Pancreas (tissue), 10 donors: Measurements from ENCODE around the gene FBLL1. TPM values are rescaled to one million over a fixed set of nuclear protein-coding genes. Genes with fewer than 3 reads are reported as not detected.
A peak's percentile ranks its signal among the peaks of the same experiment; 100 is the strongest.

Source experiments
- ATAC-seq, 4 donors: fragments of 200-7000 bp; cut with Tn5 transposase; one replicate each; pipeline versions ENCODE4 v1.8.0 to v1.9.1; 2020; ENCODE audit warnings: mild to moderate bottlenecking in 4 of 4, moderate library complexity in 4 of 4
- DNase-seq, 6 donors: peaks; one replicate each; pipeline ENCODE4 v3.0.0-alpha.2; 2020
- FAIRE-seq: peaks from 2 replicates; lab custom pipeline; 2012; peaks lifted over from hg19 to GRCh38; lab: Jason Lieb, UNC
- H3K27ac ChIP-seq, 4 donors: fragments of 200-600 bp; sonication (generic); 1 replicate in 3 of 4; 2 replicates in 1 of 4; pipeline versions ENCODE4 v1.5.0 to v1.8.0; 2020
- H3K27me3 ChIP-seq, 4 donors: fragments of 200-600 bp; one replicate each; pipeline ENCODE4 v1.8.0; 2021
- H3K36me3 ChIP-seq, 3 donors: fragments of 200-600 bp; sonication (generic) in 1 of 3; one replicate each; pipeline versions ENCODE4 v1.5.0 to v1.8.0; 2020 to 2021
- H3K4me1 ChIP-seq, 3 donors: fragments of 200-600 bp; one replicate each; pipeline ENCODE4 v1.8.0; 2021
- H3K4me3 ChIP-seq, 4 donors: fragments of 200-600 bp; sonication (generic) in 2 of 4; one replicate each; pipeline versions ENCODE4 v1.5.0 to v1.8.0; 2020 to 2021
- H3K9me3 ChIP-seq, 4 donors: fragments of 200-600 bp; one replicate each; pipeline ENCODE4 v1.8.0; 2021
- CTCF ChIP-seq, 4 donors: fragments of 200-600 bp; sonication (generic) in 3 of 4; IDR thresholded peaks; one replicate each; pipeline versions ENCODE4 v1.5.0 to v1.8.0; 2021; ENCODE audit warnings: antibody characterized with exemption in 4 of 4
- WGBS, 2 donors: extraction: QIAGEN DNeasy Blood & Tissue Kit; methylation state at CpG; one replicate each; pipeline ENCODE4 v1.1.7; 2013; 5-methylcytosine and 5-hydroxymethylcytosine counted together
- intact Hi-C, 3 donors: fragments of 100-400 bp; cut with DNase I; formaldehyde crosslinking; loops; one replicate each; pipeline versions ENCODE4 v1.11.1 to v1.14.2; 2022
- polyA plus RNA-seq, 2 donors: library from polyadenylated mRNA; stranded (reverse); fragments of 200-250 nt; gene quantifications; one replicate each; pipeline ENCODE4 v1.2.3, GENCODE V29; 2013
- total RNA-seq, 6 donors: library from RNA; stranded (reverse); fragmentation: NEBNext Ultra II Directional in 4 of 6; extraction: Animal tissue kit (Norgen Biotek cat#: 25700) in 4 of 6; gene quantifications; one replicate each; pipeline versions ENCODE4 v1.2.1 to v1.2.4, GENCODE V29; 2021 to 2023
- donor health status: healthy with polysubstance abuse.
- donor health status: DM: no; HTN: no; CAD: no; lungs with moderate emphysema.
- donor health status: DM: no; HTN: no; CAD: no.
- donor health status: control.
- donor health status: control.
- donor health status: Bipolar disorder and iron deficiency.
- donor health status: DM: yes; HTN: yes; CAD: no.
- donor health status: DM: no; HTN: no; CAD: no.
- donor health status: DM: no; HTN: no; CAD: no.
- donor health status: DM: yes; HTN: yes; CAD: no.

The FBLL1 gene
- total and polyA plus RNA-seq, 8 donors, result 0.31 to 5.4 (median 0.93) TPM; not detected in 1

- Histone ChIP-seq H3K4me1 (no peaks in the 10 kb centered on the region), H3K27ac (no peak overlapping the region), H3K9me3 (no peaks in the 10 kb centered on the region), H3K4me3 (no peak overlapping the region), H3K27me3 (no peaks in the 10 kb centered on the region), H3K36me3 (peaks cover 7 to 63% (median 40%) of the 10 kb centered on the region in 3 donors)
- no peak for TF ChIP-seq CTCF (IDR thresholded peaks at IDR 0.05)
- ATAC-seq (no peak), DNase-seq (no peak), FAIRE-seq (no peak)
- intact Hi-C loops, result no loop called here
- WGBS, 2 donors, result 98 to 99% methylated on average over 2 of the region's 2 CpGs
Observed at GRCh38 chr5:168513861-168514428, 15.2 kb upstream of the FBLL1 start.

GRCh38 chr5:168525856-168526255 lies 3.2 kb upstream of the FBLL1 start:
- Histone ChIP-seq H3K36me3 (no peaks in the 10 kb centered on the region), H3K4me3 (no peak overlapping the region), H3K9me3 (no peaks in the 10 kb centered on the region), H3K4me1 (no peaks in the 10 kb centered on the region), H3K27ac (no peak overlapping the region), H3K27me3 (peaks cover 0 to 7% (median 0%) of the 10 kb centered on the region in 4 donors)
- ATAC-seq (no peak), DNase-seq (no peak), FAIRE-seq (no peak)
- WGBS, 2 donors, result 52 to 60% methylated on average over 2 of the region's 2 CpGs
- no peak for TF ChIP-seq CTCF (IDR thresholded peaks at IDR 0.05)
- intact Hi-C loops, result no loop called here

- Histone ChIP-seq H3K27ac (no peak overlapping the region), H3K4me1 (no peaks in the 10 kb centered on the region), H3K27me3 (peaks cover 0 to 14% (median 0%) of the 10 kb centered on the region in 4 donors), H3K36me3 (no peaks in the 10 kb centered on the region), H3K9me3 (no peaks in the 10 kb centered on the region), H3K4me3 (no peak overlapping the region)
- TF ChIP-seq CTCF (IDR thresholded peaks at IDR 0.05), result no peak
- 80 to 84% methylated on average over 4 of the region's 4 CpGs for WGBS, 2 donors
- ATAC-seq, result no peak
- intact Hi-C loops, result no loop called here
- no peak for FAIRE-seq
- DNase-seq, result no peak
Observed at GRCh38 chr5:168527756-168528295, 1.3 kb upstream of the FBLL1 start.

DNA sequence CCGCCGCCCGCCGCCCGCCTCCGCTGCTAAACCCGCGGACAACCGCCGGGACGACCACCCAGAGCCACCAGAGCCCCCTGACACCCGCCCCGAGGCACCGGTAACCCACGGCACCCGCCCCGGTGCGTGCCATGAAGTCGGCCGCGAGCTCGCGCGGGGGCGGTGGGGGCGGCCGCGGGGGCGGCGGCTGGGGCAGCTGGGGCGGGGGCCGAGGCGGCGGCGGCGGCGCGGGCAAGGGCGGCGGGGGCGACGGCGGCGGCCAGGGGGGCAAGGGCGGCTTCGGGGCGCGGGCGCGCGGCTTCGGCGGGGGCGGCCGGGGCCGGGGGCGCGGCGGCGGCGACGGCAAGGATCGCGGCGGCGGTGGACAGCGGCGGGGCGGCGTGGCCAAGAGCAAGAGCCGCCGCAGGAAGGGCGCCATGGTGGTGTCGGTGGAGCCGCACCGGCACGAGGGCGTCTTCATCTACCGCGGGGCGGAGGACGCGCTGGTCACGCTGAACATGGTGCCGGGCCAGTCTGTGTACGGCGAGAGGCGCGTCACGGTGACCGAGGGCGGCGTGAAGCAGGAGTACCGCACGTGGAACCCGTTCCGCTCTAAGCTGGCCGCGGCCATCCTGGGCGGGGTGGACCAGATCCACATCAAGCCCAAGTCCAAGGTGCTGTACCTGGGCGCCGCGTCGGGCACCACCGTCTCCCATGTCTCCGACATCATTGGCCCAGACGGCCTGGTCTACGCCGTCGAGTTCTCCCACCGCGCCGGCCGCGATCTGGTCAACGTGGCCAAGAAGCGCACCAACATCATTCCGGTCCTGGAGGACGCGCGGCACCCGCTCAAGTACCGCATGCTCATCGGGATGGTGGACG lies 499 bp downstream of the FBLL1 start:
- H3K4me3 ChIP-seq, result peak overlapping the region in 3 of 4 donors; percentile 27 to 57 (median 31)
- intact Hi-C loops, result no loop called here
- no peaks in the 10 kb centered on the region for H3K4me1 ChIP-seq

More for the DNA sequence above, 499 bp downstream of the FBLL1 start:
- Histone ChIP-seq H3K9me3 (no peaks in the 10 kb centered on the region), H3K27ac (no peak overlapping the region), H3K36me3 (no peaks in the 10 kb centered on the region), H3K27me3 (peaks cover 0 to 14% (median 0%) of the 10 kb centered on the region in 4 donors)
- peak in 3 of 4 donors; percentile 18 to 42 (median 42) for ATAC-seq
- TF ChIP-seq CTCF (IDR thresholded peaks at IDR 0.05), result no peak
- no peak for FAIRE-seq
- DNase-seq, result peak in 3 of 6 donors; percentile 24 to 73 (median 56)
- 14 to 19% methylated on average over 68 to 125 of the region's 125 CpGs for WGBS, 2 donors
